NCI-H1048 (cell line): ENCODE measurements around the gene SMS.

Source experiments
- DNase-seq: peaks from one replicate; lab custom pipeline; 2025; lab: John Stamatoyannopoulos, UW

Gene SMS

GRCh38 chrX:22039541-22039940 is 99.0 kb downstream of the SMS start:
- DNase-seq: no peak

GRCh38 chrX:22040184-22040583 is 99.7 kb downstream of the SMS start:
- no peak for DNase-seq

- no peak for DNase-seq
These were observed 101.5 kb downstream of the SMS start for GRCh38 chrX:22041907-22042530.

GRCh38 chrX:22043872-22044271 is 103.4 kb downstream of the SMS start:
- DNase-seq: no peak
